ENCODE results near the gene DOCK8. TPM values are rescaled to one million over a fixed set of nuclear protein-coding genes. Genes with fewer than 3 reads are reported as not detected.

Gene DOCK8
- total and polyA plus RNA-seq, 2 of the 13 experiments (the other 11 are each of a cell fraction or from before 2014, with no cell fraction given): 0.28 to 0.38 TPM

DNA sequence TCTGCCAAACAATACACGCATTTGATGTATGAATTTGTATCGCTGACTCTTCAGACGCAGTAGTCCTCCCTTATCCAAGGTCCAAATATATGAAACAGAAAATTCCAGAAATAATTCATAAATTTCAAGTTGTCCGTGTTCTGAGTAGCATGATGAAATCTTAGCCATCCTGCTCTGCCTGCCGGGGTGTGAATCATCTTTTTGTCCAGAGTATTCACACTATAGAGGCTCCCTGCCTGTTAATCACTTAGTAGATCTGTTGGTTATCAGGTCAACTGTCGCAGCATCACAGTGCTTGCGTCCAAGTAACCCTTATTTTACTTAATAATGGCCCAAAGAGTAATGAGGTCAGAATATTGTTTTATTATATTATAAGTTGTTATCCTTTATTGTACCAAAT, 268.1 kb downstream of the DOCK8 start:
- DNase-seq (ENCODE audit: low spot score) (no peak), ATAC-seq (no peak), FAIRE-seq (no peak)
- Histone ChIP-seq H3K9me3 (ENCODE audit: low read length) (no peaks in the 10 kb centered on the region), H4K20me1 (ENCODE audit: insufficient read depth, low read length) (no peaks in the 10 kb centered on the region), H3K4me2 (ENCODE audit: low read depth, low read length) (no peak overlapping the region), H2AFZ (ENCODE audit: low read length) (no peak overlapping the region), H3K9ac (ENCODE audit: insufficient read depth, low read depth, low read length) (no peak overlapping the region), H3K4me3 (replicated peaks in 1 of 3; ENCODE audit: insufficient read depth in 1 of 3, low read depth in 2 of 3, low read length in 3 of 3) (no peak overlapping the region), H3K79me2 (ENCODE audit: insufficient read depth, low read length) (no peaks in the 10 kb centered on the region), H3K36me3 (replicated peaks in 1 of 2; ENCODE audit: control insufficient read depth in 1 of 2, insufficient read depth in 2 of 2, low read length in 2 of 2) (no peaks in the 10 kb centered on the region), H3K27me3 (ENCODE audit: control insufficient read depth in 1 of 2, insufficient read depth in 2 of 2, low read length in 2 of 2) (no peaks in the 10 kb centered on the region; a peak in 2 of 5 replicates), H3K27ac (ENCODE audit: extremely low read length, insufficient read depth, low read length) (no peak overlapping the region), H3K4me1 (ENCODE audit: insufficient read depth, low read length) (no peaks in the 10 kb centered on the region)
- WGBS (ENCODE audit: low lambda C conversion rate): 70% methylated on average over 7 of the region's 7 CpGs
- intact Hi-C loops (cut with micrococcal nuclease; ENCODE audit: unreplicated experiment): no loop called here
- CTCF ChIA-PET (ENCODE audit: low intra/inter-chr PET ratio, low total read pairs): no interaction called here
- TF ChIP-seq, protein P1, sequence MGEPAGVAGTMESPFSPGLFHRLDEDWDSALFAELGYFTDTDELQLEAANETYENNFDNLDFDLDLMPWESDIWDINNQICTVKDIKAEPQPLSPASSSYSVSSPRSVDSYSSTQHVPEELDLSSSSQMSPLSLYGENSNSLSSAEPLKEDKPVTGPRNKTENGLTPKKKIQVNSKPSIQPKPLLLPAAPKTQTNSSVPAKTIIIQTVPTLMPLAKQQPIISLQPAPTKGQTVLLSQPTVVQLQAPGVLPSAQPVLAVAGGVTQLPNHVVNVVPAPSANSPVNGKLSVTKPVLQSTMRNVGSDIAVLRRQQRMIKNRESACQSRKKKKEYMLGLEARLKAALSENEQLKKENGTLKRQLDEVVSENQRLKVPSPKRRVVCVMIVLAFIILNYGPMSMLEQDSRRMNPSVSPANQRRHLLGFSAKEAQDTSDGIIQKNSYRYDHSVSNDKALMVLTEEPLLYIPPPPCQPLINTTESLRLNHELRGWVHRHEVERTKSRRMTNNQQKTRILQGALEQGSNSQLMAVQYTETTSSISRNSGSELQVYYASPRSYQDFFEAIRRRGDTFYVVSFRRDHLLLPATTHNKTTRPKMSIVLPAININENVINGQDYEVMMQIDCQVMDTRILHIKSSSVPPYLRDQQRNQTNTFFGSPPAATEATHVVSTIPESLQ (CRISPR knock-in tag; conservative IDR thresholded peaks at IDR 0.05): no peak
- TF ChIP-seq YEATS2 (CRISPR knock-in tag; IDR thresholded peaks at IDR 0.05; ENCODE audit: borderline replicate concordance): no peak
- TF ChIP-seq NFIB (CRISPR knock-in tag; IDR thresholded peaks at IDR 0.05; ENCODE audit: borderline replicate concordance): no peak
- TF ChIP-seq GLI4 (CRISPR knock-in tag; IDR thresholded peaks at IDR 0.05; ENCODE audit: borderline replicate concordance): no peak
- TF ChIP-seq, protein P2, sequence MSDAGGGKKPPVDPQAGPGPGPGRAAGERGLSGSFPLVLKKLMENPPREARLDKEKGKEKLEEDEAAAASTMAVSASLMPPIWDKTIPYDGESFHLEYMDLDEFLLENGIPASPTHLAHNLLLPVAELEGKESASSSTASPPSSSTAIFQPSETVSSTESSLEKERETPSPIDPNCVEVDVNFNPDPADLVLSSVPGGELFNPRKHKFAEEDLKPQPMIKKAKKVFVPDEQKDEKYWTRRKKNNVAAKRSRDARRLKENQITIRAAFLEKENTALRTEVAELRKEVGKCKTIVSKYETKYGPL (CRISPR knock-in tag; IDR thresholded peaks at IDR 0.05): no peak
- TF ChIP-seq ZFP62 (CRISPR knock-in tag; IDR thresholded peaks at IDR 0.05): no peak
- TF ChIP-seq ZNF432 (CRISPR knock-in tag; IDR thresholded peaks at IDR 0.05; ENCODE audit: borderline replicate concordance): no peak
- no peak for TF ChIP-seq IRX3 (CRISPR knock-in tag; IDR thresholded peaks at IDR 0.05; ENCODE audit: borderline replicate concordance, low read depth)
- no peak for TF ChIP-seq KLF6 (CRISPR knock-in tag; IDR thresholded peaks at IDR 0.05)
- no peak for TF ChIP-seq ZNF256 (CRISPR knock-in tag; conservative IDR thresholded peaks at IDR 0.05)
- TF ChIP-seq ZNF703 (CRISPR knock-in tag; IDR thresholded peaks at IDR 0.05; ENCODE audit: borderline replicate concordance): no peak
- TF ChIP-seq, protein P3, sequence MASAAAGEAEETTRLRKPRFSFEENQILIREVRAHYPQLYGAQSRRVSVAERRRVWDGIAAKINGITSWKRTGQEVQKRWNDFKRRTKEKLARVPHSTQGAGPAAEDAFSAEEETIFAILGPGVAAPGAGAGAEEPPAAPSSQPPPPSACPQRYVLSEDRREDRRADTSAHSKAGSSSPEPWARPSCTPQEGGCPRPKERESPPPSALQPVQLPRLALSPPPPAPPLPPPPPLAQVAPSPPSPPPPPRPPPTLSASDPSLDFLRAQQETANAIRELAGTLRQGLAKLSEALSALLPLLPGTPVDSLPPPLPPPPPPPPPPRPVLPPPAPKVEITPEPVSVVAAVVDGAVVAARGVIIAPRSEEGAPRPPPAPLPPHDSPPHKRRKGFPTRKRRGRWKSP (CRISPR knock-in tag; IDR thresholded peaks at IDR 0.05): no peak
- no TSS peak for BruUV-seq (replicated peaks)
- POLR2A ChIA-PET: no interaction called here
- in situ Hi-C loops (cut with HindIII; ENCODE audit: extremely low pct_ligation_motif_present, low pct_unique_long_range_greater_than_20kb): no loop called here
